Vagina (tissue), 2 donors: ENCODE results near the gene ABCC8.

Source experiments
- POLR2A ChIP-seq, 2 donors: fragments of 450-650 bp; IDR thresholded peaks; one replicate each; pipeline ENCODE4 v1.6.1; 2017; ENCODE audit warnings: antibody characterized with exemption in 2 of 2, mild to moderate bottlenecking in 2 of 2, moderate library complexity in 2 of 2
- POLR2AphosphoS5 ChIP-seq, 2 donors: sonication (generic); formaldehyde crosslinking; IDR thresholded peaks; one replicate each; pipeline ENCODE4 v1.9.0; 2017; ENCODE audit warnings: antibody characterized with exemption in 2 of 2, mild to moderate bottlenecking in 2 of 2, low read depth in 1 of 2; ENCODE audit not compliant: insufficient read depth in 1 of 2
- TF ChIP-seq, protein P1 (sequence below), 3 experiments: fragments of 450-650 bp in 2 of 3; fragments of 200-600 bp in 1 of 3; sonication (generic) in 1 of 3; IDR thresholded peaks; one replicate each; pipeline ENCODE4 v1.5.1; 2017 to 2019; ENCODE audit warnings: antibody characterized with exemption in 3 of 3, mild to moderate bottlenecking in 2 of 3, moderate library complexity in 2 of 3

DNA sequence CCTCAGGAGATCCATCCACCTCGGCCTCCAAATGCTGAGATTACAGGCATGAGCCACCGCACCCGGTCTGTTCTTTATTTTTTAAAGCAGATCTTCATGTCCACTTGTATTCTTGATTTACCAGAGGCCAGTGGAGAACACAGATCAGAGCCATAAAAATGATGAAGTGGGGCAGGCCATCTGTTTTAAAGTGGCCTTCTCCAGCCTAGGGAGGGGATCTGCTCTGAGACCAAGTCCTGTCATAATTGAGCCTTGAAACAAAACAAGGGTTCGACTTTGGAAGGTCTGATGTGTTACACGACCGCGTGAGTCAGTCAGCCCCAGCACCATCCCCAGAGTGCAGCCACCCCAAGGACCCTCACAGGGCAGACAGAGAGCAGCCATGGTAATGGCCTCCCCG is 27.5 kb downstream of the ABCC8 start:
- TF ChIP-seq, protein P1, sequence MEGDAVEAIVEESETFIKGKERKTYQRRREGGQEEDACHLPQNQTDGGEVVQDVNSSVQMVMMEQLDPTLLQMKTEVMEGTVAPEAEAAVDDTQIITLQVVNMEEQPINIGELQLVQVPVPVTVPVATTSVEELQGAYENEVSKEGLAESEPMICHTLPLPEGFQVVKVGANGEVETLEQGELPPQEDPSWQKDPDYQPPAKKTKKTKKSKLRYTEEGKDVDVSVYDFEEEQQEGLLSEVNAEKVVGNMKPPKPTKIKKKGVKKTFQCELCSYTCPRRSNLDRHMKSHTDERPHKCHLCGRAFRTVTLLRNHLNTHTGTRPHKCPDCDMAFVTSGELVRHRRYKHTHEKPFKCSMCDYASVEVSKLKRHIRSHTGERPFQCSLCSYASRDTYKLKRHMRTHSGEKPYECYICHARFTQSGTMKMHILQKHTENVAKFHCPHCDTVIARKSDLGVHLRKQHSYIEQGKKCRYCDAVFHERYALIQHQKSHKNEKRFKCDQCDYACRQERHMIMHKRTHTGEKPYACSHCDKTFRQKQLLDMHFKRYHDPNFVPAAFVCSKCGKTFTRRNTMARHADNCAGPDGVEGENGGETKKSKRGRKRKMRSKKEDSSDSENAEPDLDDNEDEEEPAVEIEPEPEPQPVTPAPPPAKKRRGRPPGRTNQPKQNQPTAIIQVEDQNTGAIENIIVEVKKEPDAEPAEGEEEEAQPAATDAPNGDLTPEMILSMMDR (IDR thresholded peaks at IDR 0.05) = no peak
- TF ChIP-seq POLR2AphosphoS5 (IDR thresholded peaks at IDR 0.05; ENCODE audit: insufficient read depth in 1 of 2, low read depth in 1 of 2) (no peak), POLR2A (IDR thresholded peaks at IDR 0.05) (no peak)
